Measurements from ENCODE around the gene ATP2B1.

GRCh38 chr12:89636776-89637160, 71.9 kb downstream of the ATP2B1 start:
- TF ChIP-seq ZNF274 (IDR thresholded peaks at IDR 0.05; ENCODE audit: low read depth, low read length) (no peak), SUZ12 (IDR thresholded peaks at IDR 0.05; ENCODE audit: extremely low read depth, insufficient read depth, insufficient read length) (no peak), YY1 (IDR thresholded peaks at IDR 0.05; ENCODE audit: insufficient read depth, insufficient read length) (no peak)
